Esophagus squamous epithelium (tissue), 4 donors: Measurements from ENCODE around the gene EML1.

Source experiments
- POLR2A ChIP-seq, 4 donors: fragments of 450-650 bp; IDR thresholded peaks; one replicate each; pipeline ENCODE4 v1.6.1; 2017; ENCODE audit warnings: antibody characterized with exemption in 4 of 4, mild to moderate bottlenecking in 4 of 4, moderate library complexity in 3 of 4
- TF ChIP-seq, protein P1 (sequence below), 6 experiments: fragments of 450-650 bp in 4 of 6; fragments of 200-600 bp in 2 of 6; sonication (generic) in 2 of 6; IDR thresholded peaks; one replicate each; pipeline ENCODE4 v1.5.1; 2016 to 2019; ENCODE audit warnings: antibody characterized with exemption in 6 of 6, mild to moderate bottlenecking in 4 of 6, moderate library complexity in 4 of 6

DNA sequence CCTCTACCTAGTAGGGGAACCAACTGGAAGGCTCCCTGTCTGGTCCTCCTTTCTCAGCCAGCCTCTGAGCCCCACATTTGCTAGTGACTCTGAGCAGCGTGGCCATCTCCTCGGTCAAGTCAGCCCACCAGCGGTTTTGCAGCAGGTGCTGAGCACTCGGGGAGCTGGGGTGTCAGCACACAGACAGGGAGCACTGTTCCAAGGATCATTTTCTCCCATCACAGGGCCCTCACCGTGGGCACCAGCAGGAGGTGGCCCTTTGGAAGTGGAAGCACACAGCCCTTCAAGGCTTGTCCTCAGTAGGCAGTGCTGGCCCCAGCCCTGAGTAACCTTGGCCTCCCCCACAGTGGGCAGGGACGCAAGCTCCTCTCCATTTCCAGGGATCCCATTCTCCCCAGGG is 24.1 kb upstream of the EML1 start:
- TF ChIP-seq, protein P1, sequence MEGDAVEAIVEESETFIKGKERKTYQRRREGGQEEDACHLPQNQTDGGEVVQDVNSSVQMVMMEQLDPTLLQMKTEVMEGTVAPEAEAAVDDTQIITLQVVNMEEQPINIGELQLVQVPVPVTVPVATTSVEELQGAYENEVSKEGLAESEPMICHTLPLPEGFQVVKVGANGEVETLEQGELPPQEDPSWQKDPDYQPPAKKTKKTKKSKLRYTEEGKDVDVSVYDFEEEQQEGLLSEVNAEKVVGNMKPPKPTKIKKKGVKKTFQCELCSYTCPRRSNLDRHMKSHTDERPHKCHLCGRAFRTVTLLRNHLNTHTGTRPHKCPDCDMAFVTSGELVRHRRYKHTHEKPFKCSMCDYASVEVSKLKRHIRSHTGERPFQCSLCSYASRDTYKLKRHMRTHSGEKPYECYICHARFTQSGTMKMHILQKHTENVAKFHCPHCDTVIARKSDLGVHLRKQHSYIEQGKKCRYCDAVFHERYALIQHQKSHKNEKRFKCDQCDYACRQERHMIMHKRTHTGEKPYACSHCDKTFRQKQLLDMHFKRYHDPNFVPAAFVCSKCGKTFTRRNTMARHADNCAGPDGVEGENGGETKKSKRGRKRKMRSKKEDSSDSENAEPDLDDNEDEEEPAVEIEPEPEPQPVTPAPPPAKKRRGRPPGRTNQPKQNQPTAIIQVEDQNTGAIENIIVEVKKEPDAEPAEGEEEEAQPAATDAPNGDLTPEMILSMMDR (IDR thresholded peaks at IDR 0.05) = no peak
- TF ChIP-seq POLR2A (IDR thresholded peaks at IDR 0.05) = no peak
